Stimulated activated CD8-positive, alpha-beta memory T cell treated with anti-CD3 and anti-CD28 coated beads, Interleukin-7, amount 100 ng/mL, for 48 hours (primary cell): ENCODE measurements around the gene WNK2.

Source experiments
- DNase-seq, 2 donors: peaks; one replicate each; pipeline ENCODE4 v3.0.0-alpha.2; 2020; ENCODE audit warnings: low read depth in 1 of 2; ENCODE audit errors: extremely low read depth in 1 of 2

The WNK2 gene

DNA sequence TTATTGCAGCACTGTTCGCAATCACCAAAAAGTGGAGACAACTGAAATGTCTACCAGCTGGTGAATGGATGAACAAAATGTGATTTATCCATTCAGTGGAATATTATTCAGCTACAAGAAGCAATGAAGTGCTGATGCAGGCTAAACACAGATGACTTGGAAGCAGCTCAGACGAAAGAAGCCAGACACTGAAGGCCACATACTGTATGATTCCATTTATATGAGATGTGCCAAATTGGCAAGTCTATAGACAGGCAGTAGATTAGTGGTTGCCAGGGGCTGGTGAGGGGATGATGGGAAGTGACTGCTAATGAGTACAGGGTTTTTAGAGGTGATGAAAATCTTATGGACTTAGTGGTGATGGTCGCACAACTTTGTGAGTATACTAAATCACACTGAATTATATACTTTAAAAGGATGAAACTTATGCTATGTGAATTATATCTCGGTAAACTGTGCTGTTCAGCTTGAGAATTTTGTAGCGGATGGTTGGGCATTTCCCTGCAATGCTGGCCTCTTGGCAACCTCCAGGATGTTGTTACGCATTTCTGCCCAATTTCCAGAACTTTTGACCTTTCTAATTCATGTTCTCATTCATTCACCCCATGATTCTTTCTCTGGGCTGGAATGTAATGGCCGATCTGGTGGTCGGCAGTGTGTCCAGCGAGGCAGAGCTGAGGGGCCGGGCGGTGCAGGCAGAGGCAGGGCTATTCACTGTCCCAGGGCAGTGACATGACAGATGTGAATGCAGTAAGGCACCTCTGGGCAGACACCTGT is 22.0 kb upstream of the WNK2 start:
- DNase-seq = no peak

- no peak for DNase-seq
Observed at GRCh38 chr9:93164085-93164484, 19.9 kb upstream of the WNK2 start.

DNA sequence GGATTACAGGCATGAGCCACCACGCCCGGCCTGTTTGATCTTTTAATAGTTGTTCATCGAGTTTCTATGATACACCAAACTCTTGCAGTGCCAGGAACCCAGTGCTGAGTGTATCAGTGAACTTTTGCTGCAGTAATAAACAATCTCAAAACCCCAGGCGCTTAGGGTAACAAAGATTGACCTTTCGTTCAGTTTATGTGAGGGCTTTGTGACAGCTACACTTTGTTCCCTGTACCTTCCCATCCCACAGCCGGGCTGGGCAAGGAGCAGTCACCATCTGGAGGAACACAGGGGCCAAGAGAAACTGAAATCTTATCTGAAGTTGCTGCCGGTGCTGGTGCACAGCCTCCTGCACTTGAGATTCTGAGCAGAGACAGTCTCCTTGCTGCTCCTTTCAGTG is 17.2 kb upstream of the WNK2 start:
- no peak for DNase-seq

- no peak for DNase-seq
Observed at GRCh38 chr9:93167185-93167584, 16.8 kb upstream of the WNK2 start.

GRCh38 chr9:93167838-93168237 is 16.1 kb upstream of the WNK2 start:
- no peak for DNase-seq

- DNase-seq = no peak
Observed at GRCh38 chr9:93168581-93168980, 15.4 kb upstream of the WNK2 start.

DNA sequence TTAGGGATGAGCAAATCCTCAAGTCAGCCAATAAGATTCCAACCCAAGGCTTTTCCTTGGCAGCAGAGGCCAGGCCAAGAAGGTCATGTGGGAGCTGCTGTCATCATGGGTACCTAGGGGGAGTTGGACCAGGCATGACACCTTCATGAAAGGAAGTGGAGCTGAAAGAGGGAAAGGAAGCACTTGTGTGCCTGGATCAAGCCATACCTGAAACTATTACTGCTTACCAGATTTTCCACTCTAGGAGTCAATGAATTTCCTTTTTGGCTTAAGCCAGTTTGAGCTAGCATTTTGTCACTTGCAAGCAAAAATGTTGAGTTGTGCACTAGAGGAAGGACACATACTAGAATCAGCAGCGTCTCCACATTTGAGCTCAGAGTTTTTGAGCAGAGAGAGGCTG is 14.5 kb upstream of the WNK2 start:
- DNase-seq = no peak

DNA sequence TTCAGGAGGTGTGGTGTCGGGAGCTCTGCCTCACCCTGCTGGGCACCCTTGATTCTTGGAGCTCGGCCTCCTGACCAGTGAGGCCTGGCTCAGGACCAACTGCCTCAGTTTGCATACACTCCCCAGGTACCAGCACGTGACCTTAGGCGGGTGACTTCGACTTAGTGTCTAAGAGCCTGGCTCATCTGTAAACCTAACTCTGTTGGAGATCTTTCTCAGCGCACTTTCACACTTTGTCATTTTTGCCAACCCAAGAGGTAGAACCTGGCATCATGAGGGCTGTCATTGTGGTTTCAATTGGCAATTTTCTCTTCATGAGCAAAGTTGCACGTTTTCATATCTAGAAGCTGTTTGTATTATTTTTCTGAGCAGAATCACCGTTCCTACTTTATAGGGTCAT is 13.4 kb upstream of the WNK2 start:
- DNase-seq = no peak

DNA sequence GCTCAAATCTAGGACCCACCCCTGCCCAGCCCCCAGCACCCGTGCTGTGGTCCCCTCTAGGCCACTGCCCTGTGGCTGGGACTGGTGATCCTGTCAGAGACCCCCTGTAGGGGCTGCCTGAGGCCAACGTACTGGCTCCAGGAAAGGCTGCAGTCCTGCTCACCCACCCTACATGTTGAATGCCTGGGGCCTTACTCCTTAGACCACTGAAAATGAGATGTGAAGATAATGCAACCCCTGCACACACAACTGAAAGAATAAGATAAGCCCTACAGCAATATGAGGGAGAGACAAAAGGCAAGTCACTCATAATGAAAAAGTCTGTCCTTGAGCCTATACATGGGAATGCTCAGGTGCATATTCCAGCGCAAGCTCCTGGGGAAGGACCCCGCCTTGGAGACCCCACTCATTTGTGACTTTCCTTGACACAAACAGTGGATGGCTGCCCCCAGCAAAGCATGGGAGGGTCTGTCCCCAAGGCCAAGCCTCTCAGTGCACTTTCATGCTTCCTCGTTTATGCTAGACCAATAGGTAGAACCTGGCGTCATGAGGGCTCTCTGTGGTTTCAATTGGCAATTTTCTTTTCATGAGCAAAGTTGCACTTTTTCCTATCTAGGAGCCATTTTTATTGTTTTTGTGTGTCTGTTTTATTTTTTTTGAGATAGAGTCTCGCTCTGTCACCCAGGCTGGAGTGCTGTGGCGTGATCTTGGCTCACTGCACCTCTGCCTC is 12.5 kb upstream of the WNK2 start:
- no peak for DNase-seq

DNA sequence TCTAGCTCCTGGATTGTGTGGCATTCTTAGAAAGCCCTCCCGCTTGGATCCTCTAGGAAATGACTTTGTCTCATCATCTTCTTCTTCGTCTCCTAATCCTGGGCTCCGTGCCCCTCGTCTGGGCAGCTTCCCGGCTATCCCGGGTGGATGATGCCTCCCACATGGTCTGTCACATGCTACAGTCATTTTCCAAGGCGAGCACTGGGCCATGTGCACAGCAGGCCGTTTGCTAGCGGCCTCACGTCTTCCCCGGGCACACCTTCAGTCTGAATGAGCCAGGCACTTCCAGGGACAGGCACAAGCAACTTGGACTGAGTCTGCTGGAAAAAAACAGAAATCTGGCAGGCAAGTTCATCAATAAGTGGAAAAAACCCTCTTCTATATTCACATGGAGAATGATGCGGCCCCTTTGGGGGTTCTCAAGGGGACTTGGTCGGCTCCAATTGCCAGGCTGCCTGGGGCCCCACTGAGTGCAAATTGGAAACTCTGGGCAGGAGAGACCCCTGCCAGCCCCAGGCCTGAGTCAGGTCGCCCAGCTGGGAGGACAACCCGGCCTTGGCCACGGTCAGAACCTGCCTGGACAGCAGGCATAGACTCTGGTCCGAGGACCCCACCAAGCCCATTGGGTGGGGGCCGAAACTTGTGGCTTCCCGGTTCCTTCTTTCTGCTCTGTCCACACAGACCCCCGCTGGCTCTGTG is 11.1 kb upstream of the WNK2 start:
- no peak for DNase-seq

- no peak for DNase-seq
Observed at GRCh38 chr9:93173365-93174051, 10.4 kb upstream of the WNK2 start.

- DNase-seq = no peak
Observed at GRCh38 chr9:93174976-93175375, 9.0 kb upstream of the WNK2 start.

GRCh38 chr9:93177676-93178075 is 6.3 kb upstream of the WNK2 start:
- no peak for DNase-seq

DNA sequence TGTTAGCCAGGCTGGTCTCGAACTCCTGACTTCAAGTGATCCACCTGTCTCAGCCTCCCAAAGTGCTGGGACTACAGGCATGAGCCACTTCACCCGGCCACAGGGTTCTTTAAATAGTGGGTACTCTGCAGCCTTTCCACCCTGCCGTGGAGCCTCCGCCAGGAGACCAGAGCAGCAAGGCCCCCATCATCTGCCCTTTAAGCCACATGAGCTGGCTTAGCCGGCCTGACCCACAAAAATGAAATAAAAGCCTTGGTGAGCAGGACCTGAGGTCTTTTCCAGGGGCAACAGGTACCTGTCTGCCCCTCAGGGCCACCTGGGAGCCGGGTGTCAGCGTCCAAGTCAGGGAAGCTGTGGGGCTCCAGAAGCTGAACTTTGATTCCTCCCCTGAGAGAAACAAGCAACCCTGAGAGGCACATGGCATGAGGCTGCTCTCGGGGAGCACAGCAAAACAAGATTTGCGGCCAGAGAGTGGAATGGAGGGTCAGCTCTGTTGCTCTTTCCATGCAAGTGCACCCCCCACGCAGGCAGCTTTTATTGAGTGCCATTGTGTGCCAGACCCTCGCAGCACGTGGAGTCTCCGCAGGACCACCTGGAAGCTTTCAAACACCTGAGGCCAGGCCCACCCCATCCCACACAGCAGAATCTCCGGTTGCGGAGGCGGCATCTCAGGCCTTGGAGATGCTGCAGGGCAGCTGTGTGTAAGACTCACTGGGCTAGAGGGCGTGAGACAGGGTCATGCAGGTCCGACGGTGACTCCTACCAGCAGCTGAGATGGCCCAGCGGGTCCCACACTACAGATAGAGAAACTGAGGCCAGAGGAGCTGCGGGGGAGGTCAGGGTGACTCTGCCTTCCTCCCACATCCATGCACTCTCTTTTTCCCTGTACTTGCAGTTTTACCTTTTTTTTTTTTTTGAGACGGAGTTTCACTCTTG is 4.8 kb upstream of the WNK2 start:
- no peak for DNase-seq

DNA sequence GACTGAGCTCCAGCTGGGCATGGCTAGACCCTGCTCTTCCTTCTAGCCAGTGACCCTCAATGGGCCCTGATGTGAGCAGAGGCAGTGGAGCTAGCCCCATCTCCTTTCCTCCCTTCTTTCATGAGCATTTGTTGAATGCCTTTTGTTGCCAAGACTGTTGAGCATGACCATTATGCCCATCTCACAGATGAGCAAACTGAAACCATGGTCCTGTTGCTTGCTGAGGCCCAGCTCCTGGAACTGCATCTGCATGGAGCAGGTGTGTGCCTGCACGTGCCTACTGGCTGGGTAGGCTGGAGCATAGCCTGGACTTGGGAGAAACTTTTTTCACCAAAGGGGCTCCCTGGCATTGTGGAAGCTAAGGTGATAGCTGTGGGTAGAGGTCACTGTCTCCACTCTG is 3.0 kb upstream of the WNK2 start:
- no peak for DNase-seq

DNA sequence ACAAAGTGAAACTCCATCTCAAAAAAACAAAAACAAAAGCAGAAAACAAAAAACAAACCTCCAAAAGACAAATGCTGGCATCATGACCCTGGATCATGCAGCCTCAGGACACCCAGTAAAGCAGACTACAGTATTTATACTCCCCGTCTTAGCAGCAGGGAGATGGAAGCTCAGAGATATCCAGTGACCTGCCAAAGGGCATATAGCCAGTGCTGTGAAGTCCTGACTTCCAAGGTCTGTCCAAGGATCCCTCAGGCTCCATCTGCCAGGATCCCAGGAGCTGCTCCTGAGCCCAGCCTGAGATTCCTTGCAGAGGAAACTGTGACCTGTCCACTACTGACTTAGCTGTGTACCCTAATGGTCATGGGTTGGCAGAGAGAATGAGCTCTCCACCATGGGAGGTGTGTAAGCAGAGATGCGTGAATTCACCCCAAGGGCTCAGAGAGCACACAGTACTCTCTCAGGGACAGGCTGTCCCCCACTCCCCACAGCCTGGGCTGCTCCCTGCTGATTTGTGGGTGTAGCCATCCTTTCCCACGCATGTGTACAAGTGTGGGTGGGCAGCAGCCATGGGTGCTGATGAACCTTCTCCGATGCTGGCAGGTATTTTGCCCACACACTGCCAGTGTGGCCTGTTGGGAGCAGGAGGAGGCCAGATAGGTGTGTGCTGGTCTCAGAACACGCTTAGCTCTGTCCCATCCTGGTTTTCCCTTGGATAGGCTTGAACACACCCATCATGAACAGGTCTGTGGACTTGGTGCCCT is 2.1 kb upstream of the WNK2 start:
- DNase-seq = no peak

DNA sequence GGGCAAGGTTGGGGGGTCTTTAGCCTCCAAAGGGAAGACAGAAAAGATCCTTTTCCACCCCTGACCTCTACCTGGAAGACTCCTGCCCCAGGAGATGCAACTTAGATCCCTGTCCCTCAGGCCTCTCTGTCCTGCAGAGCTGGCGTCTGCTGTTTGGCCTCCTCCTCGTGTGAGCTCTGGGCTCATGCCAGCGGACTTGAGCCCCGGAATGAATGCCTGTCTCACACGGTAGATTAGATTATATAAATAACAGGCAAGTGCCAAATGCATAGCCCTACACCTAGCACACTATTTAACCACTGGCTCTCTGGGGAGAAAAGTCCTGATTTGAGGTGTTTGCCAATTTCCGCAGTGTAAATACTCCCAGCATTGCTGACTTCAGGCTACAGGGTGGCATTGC is 1.4 kb upstream of the WNK2 start:
- no peak for DNase-seq

GRCh38 chr9:93183131-93183662 is 742 bp upstream of the WNK2 start:
- no peak for DNase-seq
